ENCODE data around the gene PLXNB3.

DNA sequence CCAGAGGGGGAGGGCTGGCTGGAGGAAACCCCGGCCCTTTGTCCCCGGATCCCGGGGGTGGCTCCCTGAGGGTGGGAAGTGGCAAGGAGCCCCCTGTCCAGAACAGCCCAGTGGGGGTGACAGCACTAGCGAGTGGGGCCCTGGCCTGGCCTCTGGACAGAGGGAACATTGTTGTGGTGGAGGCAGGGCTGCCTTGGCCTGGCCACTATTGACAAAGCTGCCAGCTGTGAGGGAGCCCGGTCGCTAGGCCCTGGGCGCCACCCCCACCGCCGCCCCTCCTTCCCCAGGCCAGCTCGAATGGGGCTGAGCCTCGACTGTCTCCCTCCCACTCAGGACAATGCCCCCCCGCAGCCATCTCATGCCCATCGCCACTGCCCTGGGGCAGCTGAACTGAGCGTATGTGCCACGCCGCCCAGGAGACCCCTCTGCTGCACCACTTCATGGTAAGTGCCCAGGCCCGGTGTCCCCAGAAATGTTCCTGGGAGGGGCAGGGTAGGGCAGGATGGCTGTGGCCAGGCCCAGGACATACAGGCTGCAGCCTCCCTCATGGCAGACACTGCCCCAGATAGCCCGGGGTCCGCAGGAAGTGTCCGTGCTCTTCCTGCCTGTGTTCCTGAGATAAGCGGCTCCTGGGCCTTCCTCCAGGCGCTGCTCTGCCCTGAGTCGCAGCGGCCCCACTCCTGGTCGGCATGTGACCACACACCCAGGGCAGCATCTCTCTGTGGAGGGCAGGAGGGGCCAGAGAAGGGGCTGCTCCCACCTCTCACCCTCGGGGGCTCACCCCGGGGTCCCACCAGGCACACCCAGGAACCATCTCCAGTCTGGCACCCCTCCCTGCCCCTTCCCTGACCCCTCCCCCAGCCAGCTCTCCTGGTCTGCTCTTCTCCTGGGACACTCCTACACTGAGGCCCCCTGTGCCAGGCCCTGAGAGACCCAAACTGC is 1.4 kb downstream of the PLXNB3 start:
- TF ChIP-seq, protein P1, sequence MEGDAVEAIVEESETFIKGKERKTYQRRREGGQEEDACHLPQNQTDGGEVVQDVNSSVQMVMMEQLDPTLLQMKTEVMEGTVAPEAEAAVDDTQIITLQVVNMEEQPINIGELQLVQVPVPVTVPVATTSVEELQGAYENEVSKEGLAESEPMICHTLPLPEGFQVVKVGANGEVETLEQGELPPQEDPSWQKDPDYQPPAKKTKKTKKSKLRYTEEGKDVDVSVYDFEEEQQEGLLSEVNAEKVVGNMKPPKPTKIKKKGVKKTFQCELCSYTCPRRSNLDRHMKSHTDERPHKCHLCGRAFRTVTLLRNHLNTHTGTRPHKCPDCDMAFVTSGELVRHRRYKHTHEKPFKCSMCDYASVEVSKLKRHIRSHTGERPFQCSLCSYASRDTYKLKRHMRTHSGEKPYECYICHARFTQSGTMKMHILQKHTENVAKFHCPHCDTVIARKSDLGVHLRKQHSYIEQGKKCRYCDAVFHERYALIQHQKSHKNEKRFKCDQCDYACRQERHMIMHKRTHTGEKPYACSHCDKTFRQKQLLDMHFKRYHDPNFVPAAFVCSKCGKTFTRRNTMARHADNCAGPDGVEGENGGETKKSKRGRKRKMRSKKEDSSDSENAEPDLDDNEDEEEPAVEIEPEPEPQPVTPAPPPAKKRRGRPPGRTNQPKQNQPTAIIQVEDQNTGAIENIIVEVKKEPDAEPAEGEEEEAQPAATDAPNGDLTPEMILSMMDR (IDR thresholded peaks at IDR 0.05): no peak
- TF ChIP-seq POLR2A (IDR thresholded peaks at IDR 0.05): no peak
